H9 (cell line): ENCODE measurements around the gene PXDN. TPM values are rescaled to one million over a fixed set of nuclear protein-coding genes. Genes with fewer than 3 reads are reported as not detected.
A peak's percentile ranks its signal among the peaks of the same experiment; 100 is the strongest.

Experiments used
- DNase-seq: peaks from one replicate; pipeline ENCODE4 v3.0.0-alpha.2; 2017
- H2AFZ ChIP-seq: one replicate; pipeline ENCODE4 v1.6.1; 2013; ENCODE audit warnings: mild to moderate bottlenecking, low read length, control low read depth, moderate library complexity
- H2AK5ac ChIP-seq: 2 replicates; pipeline ENCODE4 v1.6.1; 2013; ENCODE audit warnings: low read length, control low read depth, mixed read lengths; ENCODE audit not compliant: insufficient read length
- H2BK120ac ChIP-seq: one replicate; pipeline ENCODE4 v1.6.1; 2013; ENCODE audit warnings: low read depth, mild to moderate bottlenecking, low read length, control low read depth, inconsistent platforms; ENCODE audit not compliant: poor library complexity, severe bottlenecking
- H2BK12ac ChIP-seq: 2 replicates; pipeline ENCODE4 v1.6.1; 2013; ENCODE audit warnings: low read length, control low read depth, mixed read lengths, low read depth; ENCODE audit not compliant: insufficient read length
- H2BK15ac ChIP-seq: 2 replicates; pipeline ENCODE4 v1.6.1; 2013; ENCODE audit warnings: low read depth, low read length, control low read depth
- H2BK20ac ChIP-seq: one replicate; pipeline ENCODE4 v1.6.1; 2013; ENCODE audit warnings: low read depth, mild to moderate bottlenecking, low read length, control low read depth, inconsistent platforms; ENCODE audit not compliant: poor library complexity, severe bottlenecking
- H2BK5ac ChIP-seq: 2 replicates; pipeline ENCODE4 v1.6.1; 2013; ENCODE audit warnings: low read length, control low read depth, mixed read lengths; ENCODE audit not compliant: insufficient read length
- H3K14ac ChIP-seq: 2 replicates; pipeline ENCODE4 v1.6.1; 2013; ENCODE audit warnings: low read length, control low read depth; ENCODE audit not compliant: insufficient read depth
- H3K18ac ChIP-seq: 2 replicates; pipeline ENCODE4 v1.6.1; 2013; ENCODE audit warnings: low read depth, mild to moderate bottlenecking, mixed read lengths, low read length, control low read depth; ENCODE audit not compliant: insufficient read length
- H3K23ac ChIP-seq: 2 replicates; pipeline ENCODE4 v1.6.1; 2013; ENCODE audit warnings: low read length, control low read depth, mixed read lengths, low read depth; ENCODE audit not compliant: insufficient read length
- H3K23me2 ChIP-seq: 2 replicates; pipeline ENCODE4 v1.6.1; 2013; ENCODE audit warnings: low read depth, mild to moderate bottlenecking, mixed read lengths, low read length, control low read depth; ENCODE audit not compliant: insufficient read length, poor library complexity, severe bottlenecking
- H3K27ac ChIP-seq: 2 replicates; pipeline ENCODE4 v1.5.1; 2013; ENCODE audit warnings: low read length, control low read depth, mixed read lengths, low read depth; ENCODE audit not compliant: insufficient read length
- H3K27me3 ChIP-seq: 2 replicates; pipeline ENCODE4 v1.6.1; 2013; ENCODE audit warnings: low read length, control low read depth, inconsistent platforms; ENCODE audit not compliant: insufficient read depth
- H3K4ac ChIP-seq: 2 replicates; pipeline ENCODE4 v1.6.1; 2013; ENCODE audit warnings: low read depth, mild to moderate bottlenecking, control low read depth, inconsistent platforms, low read length, moderate library complexity
- H3K4me1 ChIP-seq: 2 replicates; pipeline ENCODE4 v1.6.1; 2013; ENCODE audit warnings: low read length, control low read depth, inconsistent platforms; ENCODE audit not compliant: insufficient read depth
- H3K4me2 ChIP-seq: 2 replicates; pipeline ENCODE4 v1.6.1; 2013; ENCODE audit warnings: low read length, control low read depth, mixed read lengths; ENCODE audit not compliant: insufficient read length, insufficient read depth
- H3K56ac ChIP-seq: 2 replicates; pipeline ENCODE4 v1.6.1; 2013; ENCODE audit warnings: low read depth, mild to moderate bottlenecking, mixed read lengths, low read length, control low read depth; ENCODE audit not compliant: insufficient read length
- H3K79me1 ChIP-seq: 2 replicates; pipeline ENCODE4 v1.6.1; 2013; ENCODE audit warnings: low read depth, mild to moderate bottlenecking, moderate library complexity, low read length, control low read depth, inconsistent platforms; ENCODE audit not compliant: insufficient read depth, poor library complexity, severe bottlenecking
- H3K79me2 ChIP-seq: 2 replicates; pipeline ENCODE4 v1.6.1; 2013; ENCODE audit warnings: low read length, control low read depth, inconsistent platforms; ENCODE audit not compliant: insufficient read depth
- H3K9ac ChIP-seq: 2 replicates; pipeline ENCODE4 v1.6.1; 2013; ENCODE audit warnings: low read length, control low read depth, mixed read lengths; ENCODE audit not compliant: insufficient read length; ENCODE audit errors: extremely low read depth
- H3K9me3 ChIP-seq: one replicate; pipeline ENCODE4 v1.6.1; 2013; ENCODE audit warnings: low read depth, low read length, inconsistent platforms; ENCODE audit not compliant: control insufficient read depth
- H3T11ph ChIP-seq: one replicate; pipeline ENCODE4 v1.6.1; 2013; ENCODE audit warnings: mild to moderate bottlenecking, low read length, control low read depth, inconsistent platforms
- H4K20me1 ChIP-seq: one replicate; pipeline ENCODE4 v1.6.1; 2013; ENCODE audit not compliant: control insufficient read depth, insufficient read length, insufficient read depth
- H4K5ac ChIP-seq: 2 replicates; pipeline ENCODE4 v1.6.1; 2013; ENCODE audit warnings: low read depth, mild to moderate bottlenecking, mixed read lengths, low read length, control low read depth; ENCODE audit not compliant: insufficient read length
- H4K8ac ChIP-seq: replicated peaks from 2 replicates; pipeline ENCODE4 v1.6.1; 2013; ENCODE audit warnings: low read length, control low read depth, mixed read lengths, low read depth; ENCODE audit not compliant: insufficient read length
- H4K91ac ChIP-seq: 2 replicates; pipeline ENCODE4 v1.6.1; 2013; ENCODE audit warnings: low read depth, mild to moderate bottlenecking, moderate library complexity, mixed read lengths, low read length, control low read depth; ENCODE audit not compliant: insufficient read length
- H3K27ac Mint-ChIP-seq, 3 experiments: 2 replicates in 2 of 3; 3 replicates in 1 of 3; pipeline ENCODE4 v1.8.0; 2020 to 2021; ENCODE audit warnings: mixed read lengths in 3 of 3, mild to moderate bottlenecking in 1 of 3, moderate library complexity in 1 of 3
- H3K27me3 Mint-ChIP-seq: 2 replicates; pipeline ENCODE4 v1.8.0; 2021; ENCODE audit warnings: low read depth, mild to moderate bottlenecking, moderate library complexity, mixed read lengths
- H3K36me3 Mint-ChIP-seq, 3 experiments: 2 replicates in 2 of 3; 3 replicates in 1 of 3; pipeline ENCODE4 v1.8.0; 2020 to 2021; ENCODE audit warnings: low read depth in 3 of 3, mixed read lengths in 3 of 3; ENCODE audit not compliant: insufficient read depth in 1 of 3
- H3K4me1 Mint-ChIP-seq, 2 experiments: 2 replicates each; pipeline ENCODE4 v1.8.0; 2020; ENCODE audit warnings: mixed read lengths in 2 of 2
- H3K4me3 Mint-ChIP-seq, 2 experiments: 2 replicates in 1 of 2; 3 replicates in 1 of 2; pipeline ENCODE4 v1.8.0; 2020 to 2021; ENCODE audit warnings: mild to moderate bottlenecking in 2 of 2, mixed read lengths in 2 of 2, moderate library complexity in 1 of 2
- H3K9me3 Mint-ChIP-seq, 2 experiments: 2 replicates in 1 of 2; 3 replicates in 1 of 2; pipeline ENCODE4 v1.8.0; 2020; ENCODE audit warnings: mild to moderate bottlenecking in 2 of 2, mixed read lengths in 2 of 2, moderate library complexity in 1 of 2
- WGBS: extraction: QIAGEN DNeasy Blood & Tissue Kit; methylation state at CpG from one replicate; pipeline ENCODE4 v1.1.7; 2013; ENCODE audit warnings: missing lambda C conversion rate, low lambda C conversion rate, mixed read lengths; ENCODE audit not compliant: insufficient read length; ENCODE audit errors: extremely low coverage; 5-methylcytosine and 5-hydroxymethylcytosine counted together
- total RNA-seq: library from RNA; stranded (reverse); gene quantifications from 2 replicates; pipeline ENCODE4 v1.2.1, GENCODE V29; 2021
- TF ChIP-seq, protein P1 (sequence below): fragments of 200-600 bp; sonication (generic); conservative IDR thresholded peaks from 3 replicates; pipeline ENCODE4 v1.8.0; 2021; ENCODE audit warnings: antibody characterized with exemption, mild to moderate bottlenecking

Gene PXDN
- total RNA-seq, 1 experiment from 2014 or later = 146 TPM

DNA sequence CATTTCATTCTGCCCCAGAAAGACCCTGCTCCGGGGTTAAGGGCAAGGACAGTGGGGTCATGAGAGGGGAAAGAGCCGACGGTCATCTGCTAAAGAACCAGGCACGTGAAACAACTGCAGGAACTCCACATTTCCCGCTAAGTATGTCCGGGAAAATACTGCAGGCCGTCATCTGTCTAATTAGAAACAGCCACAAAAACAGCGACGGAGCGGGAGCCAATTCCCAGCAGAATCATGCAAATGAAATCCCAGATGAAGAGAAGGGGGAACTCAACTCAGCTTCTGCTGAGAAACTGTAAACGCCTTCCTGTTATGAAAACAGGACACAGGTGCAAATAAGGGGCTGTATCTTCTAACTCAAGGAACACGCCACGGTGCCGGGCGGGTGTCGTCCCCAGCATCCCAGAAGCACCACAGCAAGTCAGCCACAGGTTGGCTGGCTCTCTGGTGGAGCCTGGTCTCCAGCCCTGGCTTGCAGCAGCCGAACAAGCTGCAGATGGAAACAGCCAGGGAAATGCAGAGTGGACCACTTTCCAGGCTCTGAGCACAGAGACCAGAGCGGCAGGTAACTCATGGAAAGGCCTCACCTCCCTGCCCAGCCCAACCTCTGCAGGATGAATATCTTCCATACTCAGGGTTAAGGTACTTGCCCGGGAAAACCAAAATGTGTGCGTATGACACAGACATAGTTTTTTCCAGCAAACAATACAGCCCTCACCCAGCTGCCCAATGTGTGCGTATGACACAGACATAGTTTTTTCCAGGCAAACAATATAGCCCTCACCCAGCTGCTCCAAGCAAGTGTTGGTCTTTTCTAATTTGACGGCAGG, 28.9 kb downstream of the PXDN start:
- Histone ChIP-seq H3K4ac (no peak overlapping the region), H3K23ac (no peak overlapping the region), H3K79me1 (peaks cover 14% of the 10 kb centered on the region), H2BK15ac (no peak overlapping the region), H4K91ac (no peak overlapping the region), H2BK5ac (no peak overlapping the region), H3K27ac (no peak overlapping the region), H3K4me2 (no peak overlapping the region), H3K9me3 (no peaks in the 10 kb centered on the region), H3K9ac (no peak overlapping the region), H3K23me2 (no peaks in the 10 kb centered on the region), H3K79me2 (peaks cover 10% of the 10 kb centered on the region; the same call in 1 of the 2 replicates), H2BK12ac (no peak overlapping the region), H4K5ac (no peak overlapping the region), H4K20me1 (no peaks in the 10 kb centered on the region), H3K56ac (no peak overlapping the region), H3K4me1 (no peaks in the 10 kb centered on the region), H3K27me3 (no peaks in the 10 kb centered on the region), H2AFZ (no peak overlapping the region), H3K14ac (peak overlapping the region; percentile 54; the same call in 1 of the 2 replicates), H4K8ac (no peak overlapping the region), H2BK120ac (no peak overlapping the region), H3K18ac (no peak overlapping the region), H2BK20ac (no peak overlapping the region), H2AK5ac (no peak overlapping the region), H3T11ph (no peak overlapping the region)
- Mint-ChIP-seq H3K36me3 (no peaks in the 10 kb centered on the region; a peak in 3 of 7 replicates), H3K27ac (peak overlapping the region in 1 of 3 experiments; percentile 68; a peak in 1 of 7 replicates), H3K4me3 (no peak overlapping the region), H3K4me1 (peaks cover 24 to 31% of the 10 kb centered on the region in 2 experiments), H3K9me3 (no peaks in the 10 kb centered on the region), H3K27me3 (peaks cover 2% of the 10 kb centered on the region; the same call in 1 of the 2 replicates)
- WGBS = no CpG with 5 or more reads among the region's 22 CpGs
- DNase-seq = no peak
- TF ChIP-seq, protein P1, sequence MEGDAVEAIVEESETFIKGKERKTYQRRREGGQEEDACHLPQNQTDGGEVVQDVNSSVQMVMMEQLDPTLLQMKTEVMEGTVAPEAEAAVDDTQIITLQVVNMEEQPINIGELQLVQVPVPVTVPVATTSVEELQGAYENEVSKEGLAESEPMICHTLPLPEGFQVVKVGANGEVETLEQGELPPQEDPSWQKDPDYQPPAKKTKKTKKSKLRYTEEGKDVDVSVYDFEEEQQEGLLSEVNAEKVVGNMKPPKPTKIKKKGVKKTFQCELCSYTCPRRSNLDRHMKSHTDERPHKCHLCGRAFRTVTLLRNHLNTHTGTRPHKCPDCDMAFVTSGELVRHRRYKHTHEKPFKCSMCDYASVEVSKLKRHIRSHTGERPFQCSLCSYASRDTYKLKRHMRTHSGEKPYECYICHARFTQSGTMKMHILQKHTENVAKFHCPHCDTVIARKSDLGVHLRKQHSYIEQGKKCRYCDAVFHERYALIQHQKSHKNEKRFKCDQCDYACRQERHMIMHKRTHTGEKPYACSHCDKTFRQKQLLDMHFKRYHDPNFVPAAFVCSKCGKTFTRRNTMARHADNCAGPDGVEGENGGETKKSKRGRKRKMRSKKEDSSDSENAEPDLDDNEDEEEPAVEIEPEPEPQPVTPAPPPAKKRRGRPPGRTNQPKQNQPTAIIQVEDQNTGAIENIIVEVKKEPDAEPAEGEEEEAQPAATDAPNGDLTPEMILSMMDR = no peak
